B cell (primary cell): Measurements from ENCODE around the gene VPS26C.

ENCODE experiments used
- CTCF ChIP-seq: fragments of 200-600 bp; IDR thresholded peaks from one replicate; pipeline ENCODE4 v1.8.0; 2022; ENCODE audit warnings: antibody characterized with exemption, mild to moderate bottlenecking
- EZH2 ChIP-seq: IDR thresholded peaks from 2 replicates; pipeline ENCODE4 v1.6.1; 2012; ENCODE audit warnings: borderline replicate concordance, low read depth, mild to moderate bottlenecking, moderate library complexity, low read length; ENCODE audit not compliant: insufficient read depth, poor library complexity, severe bottlenecking

GRCh38 chr21:37230632-37231248 lies 36.4 kb downstream of the VPS26C start:
- no peak for TF ChIP-seq CTCF
- no peak for TF ChIP-seq EZH2
